ENCODE measurements around the gene DTX1.

DTX1 gene

GRCh38 chr12:113109872-113110599, 53.5 kb downstream of the DTX1 start:
- no peak overlapping the region for H3K27ac ChIP-seq (ENCODE audit: low read depth, low read length)
- H3K4me1 ChIP-seq (ENCODE audit: control insufficient read depth, low read length) = peaks cover 39% of the 10 kb centered on the region
- TF ChIP-seq EZH2phosphoT487 (IDR thresholded peaks at IDR 0.05; ENCODE audit: borderline replicate concordance, low read length) (no peak), CTCF (IDR thresholded peaks at IDR 0.05; ENCODE audit: low read depth, low read length, poor library complexity, severe bottlenecking) (no peak)
- peaks cover 19% of the 10 kb centered on the region for H3K36me3 ChIP-seq (ENCODE audit: control insufficient read depth, low read length)
- H3K9me2 ChIP-seq (replicated peaks; ENCODE audit: control insufficient read depth, low read length) = no peaks in the 10 kb centered on the region
- no peaks in the 10 kb centered on the region for H3K27me3 ChIP-seq (ENCODE audit: control insufficient read depth, low read length)
- H3K9me3 ChIP-seq (ENCODE audit: control insufficient read depth, insufficient read depth, low read length) = no peaks in the 10 kb centered on the region
- no peaks in the 10 kb centered on the region for H4K20me1 ChIP-seq (ENCODE audit: control insufficient read depth, insufficient read depth, low read depth, low read length)
- no peak overlapping the region for H3K4me2 ChIP-seq (ENCODE audit: low read length)
- peaks cover 11% of the 10 kb centered on the region; the same call in 1 of the 2 replicates for H3F3A ChIP-seq (ENCODE audit: control insufficient read depth, insufficient read depth)
- peaks cover 5% of the 10 kb centered on the region for H3K79me2 ChIP-seq (ENCODE audit: control insufficient read depth, low read length)
- no peak overlapping the region for H3K4me3 ChIP-seq (ENCODE audit: low read length)

GRCh38 chr12:113111247-113111646, 54.7 kb downstream of the DTX1 start:
- Histone ChIP-seq H3K36me3 (ENCODE audit: control insufficient read depth, low read length) (peaks cover 7% of the 10 kb centered on the region), H3K9me2 (replicated peaks; ENCODE audit: control insufficient read depth, low read length) (no peaks in the 10 kb centered on the region), H3K4me1 (ENCODE audit: control insufficient read depth, low read length) (peaks cover 28% of the 10 kb centered on the region)

GRCh38 chr12:113112043-113112899, 55.7 kb downstream of the DTX1 start:
- no peaks in the 10 kb centered on the region for H4K20me1 ChIP-seq (ENCODE audit: control insufficient read depth, insufficient read depth, low read depth, low read length)
- peaks cover 18% of the 10 kb centered on the region for H3K4me1 ChIP-seq (ENCODE audit: control insufficient read depth, low read length)
- no peak overlapping the region for H3K27ac ChIP-seq (ENCODE audit: low read depth, low read length)
- H3K9me2 ChIP-seq (replicated peaks; ENCODE audit: control insufficient read depth, low read length) = no peaks in the 10 kb centered on the region
- 0 out of 2 replicates have a peak, but pooled peaks cover 2% of the 10 kb centered on the region for H3K36me3 ChIP-seq (ENCODE audit: control insufficient read depth, low read length)
- no peaks in the 10 kb centered on the region for H3K9me3 ChIP-seq (ENCODE audit: control insufficient read depth, insufficient read depth, low read length)
- H3K4me3 ChIP-seq (ENCODE audit: low read length) = no peak overlapping the region
- TF ChIP-seq CTCF (IDR thresholded peaks at IDR 0.05; ENCODE audit: low read depth, low read length, poor library complexity, severe bottlenecking) (no peak), EZH2phosphoT487 (IDR thresholded peaks at IDR 0.05; ENCODE audit: borderline replicate concordance, low read length) (no peak)
- H3K4me2 ChIP-seq (ENCODE audit: low read length) = no peak overlapping the region
- H3K27me3 ChIP-seq (ENCODE audit: control insufficient read depth, low read length) = no peaks in the 10 kb centered on the region
- H3K79me2 ChIP-seq (ENCODE audit: control insufficient read depth, low read length) = no peaks in the 10 kb centered on the region
- H3F3A ChIP-seq (ENCODE audit: control insufficient read depth, insufficient read depth) = peaks cover 6% of the 10 kb centered on the region; the same call in 1 of the 2 replicates

More at GRCh38 chr12:113111247-113111646, 54.7 kb downstream of the DTX1 start:
- Histone ChIP-seq H3K4me2 (ENCODE audit: low read length) (no peak overlapping the region), H3K27me3 (ENCODE audit: control insufficient read depth, low read length) (no peaks in the 10 kb centered on the region), H4K20me1 (ENCODE audit: control insufficient read depth, insufficient read depth, low read depth, low read length) (no peaks in the 10 kb centered on the region), H3F3A (ENCODE audit: control insufficient read depth, insufficient read depth) (peaks cover 11% of the 10 kb centered on the region; the same call in 1 of the 2 replicates), H3K27ac (ENCODE audit: low read depth, low read length) (no peak overlapping the region), H3K79me2 (ENCODE audit: control insufficient read depth, low read length) (no peaks in the 10 kb centered on the region), H3K4me3 (ENCODE audit: low read length) (no peak overlapping the region), H3K9me3 (ENCODE audit: control insufficient read depth, insufficient read depth, low read length) (no peaks in the 10 kb centered on the region)
- TF ChIP-seq EZH2phosphoT487 (IDR thresholded peaks at IDR 0.05; ENCODE audit: borderline replicate concordance, low read length) = no peak
- TF ChIP-seq CTCF (IDR thresholded peaks at IDR 0.05; ENCODE audit: low read depth, low read length, poor library complexity, severe bottlenecking) = no peak
